HG02981 (cell line): ENCODE results near the gene MEG3.

Source experiments
- ATAC-seq: cut with Tn5 transposase; IDR thresholded peaks from one replicate; pipeline ENCODE4 v1.9.1; 2021; ENCODE audit warnings: mild to moderate bottlenecking, moderate library complexity; ENCODE audit not compliant: unreplicated experiment

Gene MEG3

GRCh38 chr14:100862277-100862676, 36.4 kb downstream of the MEG3 start:
- ATAC-seq = no peak

- no peak for ATAC-seq
Observed at GRCh38 chr14:100862793-100863192, 36.9 kb downstream of the MEG3 start.

DNA sequence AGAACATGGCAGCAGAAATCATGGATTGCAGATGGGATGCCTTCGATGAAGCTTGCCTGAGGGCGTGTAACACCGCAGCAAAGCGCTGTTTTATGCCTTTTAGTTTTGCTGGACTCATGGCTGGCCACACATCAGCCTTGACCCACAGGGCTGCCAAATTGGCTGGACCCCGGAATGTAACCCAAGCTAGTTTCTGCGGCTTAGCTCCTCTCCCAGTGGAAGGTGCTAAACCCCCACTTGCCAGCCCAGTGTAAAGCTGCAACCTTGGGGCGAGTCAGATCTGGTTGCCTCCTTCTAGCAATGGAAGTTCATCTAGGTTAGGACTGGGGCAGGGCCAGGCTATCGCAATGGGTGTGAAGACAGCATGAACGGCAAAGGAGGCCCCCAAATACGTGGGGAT, 38.3 kb downstream of the MEG3 start:
- no peak for ATAC-seq

- ATAC-seq = no peak
Observed at GRCh38 chr14:100864960-100865681, 39.2 kb downstream of the MEG3 start.

DNA sequence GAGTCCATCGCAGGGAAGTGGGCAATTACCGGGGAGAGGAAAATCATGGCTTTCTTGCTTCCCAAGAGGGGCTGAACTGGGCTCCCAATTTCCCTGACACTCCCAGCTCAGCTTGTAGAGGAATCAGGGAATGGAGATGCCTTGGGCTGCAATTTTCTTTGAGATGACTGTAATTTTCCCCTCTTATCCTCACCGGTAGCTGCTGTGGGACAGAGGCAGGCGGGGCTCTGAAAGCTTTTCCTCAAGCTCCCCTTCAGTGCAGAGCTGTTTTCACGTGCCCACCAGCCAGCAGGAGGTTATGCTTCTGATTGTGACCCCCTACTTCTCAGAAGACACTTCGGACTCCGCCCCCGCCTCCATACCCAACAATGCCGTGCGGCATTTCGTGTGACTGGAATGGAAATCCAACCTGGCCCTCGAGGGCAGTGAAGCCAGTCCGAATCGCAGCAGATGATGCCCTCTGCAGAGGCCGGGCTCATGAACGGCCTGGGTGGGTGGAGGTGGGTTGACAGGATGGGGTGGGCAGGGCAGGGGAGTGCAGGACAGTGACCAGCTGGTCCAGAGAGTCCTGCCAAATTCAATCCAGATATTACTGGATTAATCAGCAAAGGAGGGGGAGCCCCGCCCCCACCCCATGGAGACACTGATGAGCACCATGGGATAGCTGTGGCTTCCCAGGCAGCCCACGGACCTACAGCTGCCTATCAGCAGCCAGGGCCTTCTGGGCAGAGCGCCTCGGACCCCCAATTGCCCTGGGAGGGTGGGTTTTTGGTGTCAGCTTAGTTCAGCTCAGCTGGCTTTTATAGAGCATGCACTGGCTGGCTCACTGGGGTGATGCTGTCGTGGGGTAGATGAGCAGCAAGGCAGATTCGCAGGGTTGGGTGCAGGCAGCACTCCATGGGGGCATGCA, 40.0 kb downstream of the MEG3 start:
- ATAC-seq = no peak

DNA sequence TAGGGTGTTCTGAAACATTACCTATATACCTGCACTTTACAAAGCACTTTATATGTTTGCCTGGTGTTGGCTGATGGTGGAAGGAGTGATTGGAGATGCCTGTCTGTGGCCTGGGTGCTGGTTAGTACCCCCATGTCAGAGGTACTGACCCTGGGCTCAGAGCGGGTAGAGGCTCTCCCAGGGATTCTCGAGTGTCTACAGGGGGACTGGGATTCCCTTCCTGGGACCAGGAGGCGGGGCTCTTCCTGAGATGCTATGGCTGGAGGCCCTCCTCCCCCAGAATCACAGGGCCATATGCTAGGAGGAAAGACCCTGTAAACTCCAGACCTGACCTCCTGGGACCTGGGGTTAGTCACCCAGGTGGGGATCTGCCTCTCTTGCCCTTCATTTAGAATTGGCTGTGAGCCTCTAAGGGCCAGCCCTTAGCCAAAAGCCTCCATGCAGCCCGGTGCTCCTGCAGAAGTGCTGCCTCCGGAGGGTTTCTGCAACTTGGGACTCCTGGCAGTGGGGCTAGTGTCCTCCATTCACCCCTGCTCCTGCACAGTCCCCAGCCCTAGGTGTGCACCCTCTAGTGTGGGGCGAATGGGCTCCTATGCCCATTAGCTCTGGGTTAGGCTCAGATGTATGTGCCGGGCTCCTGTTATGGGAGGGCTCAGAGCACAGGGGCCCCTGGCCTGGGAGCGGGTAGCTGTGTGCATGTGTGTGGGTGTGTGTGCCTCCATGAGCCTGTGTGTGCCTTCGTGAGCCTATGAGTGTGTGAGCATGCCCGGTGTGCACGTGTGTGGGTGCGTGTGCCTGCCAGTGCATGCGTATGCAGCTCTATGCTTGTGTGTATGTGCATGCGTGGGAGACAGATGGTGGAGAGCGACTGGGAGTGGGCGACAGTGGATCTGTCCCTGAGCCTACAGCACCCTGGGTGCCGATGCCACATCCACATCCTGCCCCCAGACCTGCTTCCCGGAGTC, 41.0 kb downstream of the MEG3 start:
- ATAC-seq = no peak

DNA sequence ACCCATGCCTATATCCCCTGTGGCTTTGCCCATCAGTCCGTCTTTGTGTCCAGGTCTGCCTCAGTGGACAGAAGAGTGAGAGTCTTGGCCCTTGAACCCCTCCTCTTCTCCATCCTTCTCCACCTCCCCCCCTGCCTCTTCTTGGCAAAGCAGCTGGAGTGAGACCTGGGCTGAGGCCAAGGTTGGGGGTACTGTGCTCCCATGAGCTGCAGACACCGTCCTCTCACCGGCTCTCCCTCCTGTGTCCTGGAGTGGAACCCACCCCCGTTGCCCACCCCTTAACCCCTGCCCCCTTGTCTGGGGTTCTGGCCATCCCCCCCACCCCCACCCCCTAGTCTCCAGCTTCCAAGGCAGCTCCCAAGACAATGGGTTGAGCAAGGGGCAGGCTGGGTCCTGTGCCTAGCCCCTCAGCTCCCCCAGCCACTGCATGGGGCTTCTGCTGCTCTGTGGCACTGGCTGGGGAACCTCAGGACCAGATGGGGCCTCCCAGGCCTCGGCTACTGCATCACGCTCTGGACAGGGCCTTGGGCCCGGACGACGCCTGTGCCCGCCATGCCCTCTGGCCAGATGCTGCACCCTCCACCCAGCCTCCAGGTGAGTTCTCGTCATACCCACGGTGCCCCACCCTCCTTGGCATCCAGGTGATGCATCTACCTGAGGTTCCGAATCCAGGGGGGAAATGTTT, 41.9 kb downstream of the MEG3 start:
- no peak for ATAC-seq

DNA sequence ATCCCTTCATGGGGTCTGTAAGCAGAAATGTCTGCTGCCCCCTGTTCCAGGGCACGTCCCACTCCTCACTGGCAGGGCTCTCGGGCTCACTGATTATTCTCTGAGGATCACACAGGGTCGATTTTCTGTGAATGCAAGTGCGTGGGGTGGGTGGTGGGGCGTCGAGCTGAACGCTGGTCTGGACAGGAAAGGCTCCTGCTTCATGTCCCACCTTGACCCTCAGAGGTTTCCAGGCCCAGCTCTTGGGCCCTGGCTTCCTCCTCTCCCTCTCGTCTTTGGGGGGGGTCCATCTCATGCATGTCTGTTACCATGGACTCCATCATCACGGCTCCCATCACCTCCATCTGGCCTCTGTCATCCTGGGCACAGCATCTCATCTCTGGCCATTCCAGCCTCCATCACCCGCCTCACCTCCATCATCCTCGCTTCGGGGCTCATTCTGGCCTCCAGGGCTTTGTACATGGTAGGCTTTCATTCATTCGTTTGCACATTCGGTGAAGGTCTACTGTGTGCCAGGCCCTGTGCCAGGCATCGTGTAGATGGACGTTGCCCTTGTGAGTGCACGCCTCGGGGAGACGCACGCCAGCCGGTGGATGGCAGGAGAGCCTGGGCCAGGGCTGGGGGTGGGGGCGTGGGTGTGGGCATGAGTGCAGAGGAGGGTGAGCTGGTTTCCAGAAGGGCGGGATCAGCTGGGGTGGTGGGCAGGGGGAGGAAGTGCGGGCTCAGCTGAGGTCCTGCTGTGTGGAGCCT, 42.9 kb downstream of the MEG3 start:
- ATAC-seq = no peak

DNA sequence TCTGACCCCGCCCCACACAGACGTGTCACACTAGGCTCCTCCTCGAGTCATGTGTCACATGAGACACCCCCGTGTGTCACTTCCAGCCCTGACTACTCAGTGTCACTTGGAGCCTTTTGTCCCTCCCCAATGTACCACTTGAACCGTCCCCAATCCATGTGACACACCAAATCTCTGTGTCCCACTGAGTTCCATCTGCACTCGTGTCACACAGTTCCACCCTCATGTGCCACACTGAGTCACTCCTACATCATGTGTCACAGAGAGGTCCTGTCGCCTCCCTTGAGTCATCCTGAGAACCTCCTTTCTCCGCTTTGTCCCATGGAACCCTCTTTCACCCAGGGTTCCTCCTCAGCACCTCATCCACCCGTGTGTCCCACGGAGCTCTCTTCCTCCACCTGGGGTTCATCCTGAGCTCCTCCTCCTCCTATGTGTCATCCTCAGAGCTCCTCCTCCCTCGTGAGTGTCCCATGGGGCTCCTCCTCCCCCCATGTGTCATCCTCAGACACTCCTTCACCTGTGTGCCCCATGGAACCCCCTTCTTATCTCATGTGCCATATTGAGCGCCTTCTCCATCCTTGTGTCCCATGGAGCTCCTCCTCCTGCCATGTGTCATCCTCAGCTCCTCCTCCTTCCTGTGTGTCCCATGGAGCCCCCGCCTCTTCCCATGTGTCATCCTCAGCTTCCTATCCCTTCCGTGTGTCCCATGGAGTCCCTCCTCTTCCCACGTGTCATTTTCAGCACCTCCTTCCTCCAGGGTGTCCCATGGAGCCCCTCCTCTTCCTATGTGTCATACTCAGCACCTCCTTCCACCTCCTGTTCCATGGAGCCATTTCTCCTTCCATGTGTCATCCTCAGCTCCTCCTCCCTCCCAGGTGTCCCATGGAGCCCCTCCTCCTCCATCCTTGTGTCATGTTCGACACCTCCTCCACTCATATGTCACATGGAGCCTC, 45.6 kb downstream of the MEG3 start:
- ATAC-seq = no peak

DNA sequence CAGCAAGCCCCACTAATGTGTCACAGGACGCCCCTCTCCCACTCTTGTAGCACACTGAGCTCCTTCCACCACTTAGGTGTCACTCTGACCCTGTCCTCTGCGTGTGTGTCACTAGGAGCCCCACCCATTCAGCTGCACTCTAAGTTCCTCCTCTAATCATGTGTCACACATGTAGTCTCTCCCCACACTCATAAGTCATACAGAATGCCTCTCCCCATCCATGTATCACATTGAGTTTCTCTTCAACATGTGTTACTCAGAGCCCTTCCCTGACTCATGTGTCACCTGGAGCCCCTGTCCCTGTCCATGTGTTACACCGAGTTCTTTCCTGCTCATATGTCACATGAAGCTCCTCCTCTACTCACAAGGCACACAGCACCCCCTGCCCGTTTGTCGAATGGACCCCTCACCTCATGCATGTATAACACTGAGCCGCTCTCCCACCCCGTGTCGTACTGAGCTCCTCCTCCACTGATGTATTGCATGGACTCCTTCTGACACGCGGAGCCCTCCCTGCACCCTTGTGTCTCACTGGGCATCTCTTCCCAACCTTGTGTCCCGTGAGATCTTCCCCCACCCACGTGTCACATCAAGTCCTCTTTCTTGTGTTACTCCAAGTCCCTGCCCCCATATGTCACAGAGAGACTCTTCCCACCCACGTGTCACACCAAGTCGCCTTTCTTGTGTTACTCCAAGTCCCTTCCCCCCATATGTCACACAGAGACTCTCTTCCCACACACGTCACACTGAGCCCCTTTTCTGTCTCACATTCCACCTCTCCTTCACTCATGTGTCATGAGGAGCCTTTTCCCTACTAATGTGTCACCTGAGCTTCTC, 46.6 kb downstream of the MEG3 start:
- no peak for ATAC-seq

DNA sequence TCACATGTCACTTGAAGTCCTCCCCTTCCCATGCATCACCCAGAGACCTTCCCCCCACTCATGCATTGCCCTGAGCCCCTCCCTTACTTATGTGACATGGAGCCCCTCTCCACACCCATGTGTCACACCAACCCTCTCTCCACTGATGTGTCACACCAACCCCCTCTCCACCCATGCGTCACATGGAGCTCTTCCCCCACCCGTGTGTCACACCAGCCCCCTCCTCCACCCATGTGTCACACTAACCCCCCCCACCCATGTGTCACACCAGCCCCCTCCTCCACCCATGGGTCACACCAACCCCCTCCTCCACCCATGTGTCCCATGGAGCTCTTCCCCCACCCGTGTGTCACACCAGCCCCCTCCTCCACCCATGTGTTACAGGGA, 47.2 kb downstream of the MEG3 start:
- ATAC-seq = no peak

DNA sequence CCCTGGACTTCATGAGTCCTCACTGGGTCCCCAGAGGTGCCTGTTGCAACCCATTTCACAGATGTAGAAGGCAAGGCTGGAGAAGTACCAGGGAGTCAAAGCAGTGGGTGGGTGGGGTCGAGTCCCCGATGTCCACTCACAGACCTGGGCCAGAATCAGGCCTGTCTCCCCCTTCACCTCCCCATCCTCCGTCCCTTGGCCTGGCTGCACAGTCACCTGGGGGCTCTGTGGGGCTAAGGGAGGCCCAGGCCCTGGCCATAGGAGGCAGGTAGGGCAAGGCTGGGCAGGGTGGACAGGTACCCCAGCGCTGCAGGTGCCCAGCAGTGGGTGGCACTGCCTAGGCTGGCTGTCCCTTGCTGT, 48.1 kb downstream of the MEG3 start:
- no peak for ATAC-seq

DNA sequence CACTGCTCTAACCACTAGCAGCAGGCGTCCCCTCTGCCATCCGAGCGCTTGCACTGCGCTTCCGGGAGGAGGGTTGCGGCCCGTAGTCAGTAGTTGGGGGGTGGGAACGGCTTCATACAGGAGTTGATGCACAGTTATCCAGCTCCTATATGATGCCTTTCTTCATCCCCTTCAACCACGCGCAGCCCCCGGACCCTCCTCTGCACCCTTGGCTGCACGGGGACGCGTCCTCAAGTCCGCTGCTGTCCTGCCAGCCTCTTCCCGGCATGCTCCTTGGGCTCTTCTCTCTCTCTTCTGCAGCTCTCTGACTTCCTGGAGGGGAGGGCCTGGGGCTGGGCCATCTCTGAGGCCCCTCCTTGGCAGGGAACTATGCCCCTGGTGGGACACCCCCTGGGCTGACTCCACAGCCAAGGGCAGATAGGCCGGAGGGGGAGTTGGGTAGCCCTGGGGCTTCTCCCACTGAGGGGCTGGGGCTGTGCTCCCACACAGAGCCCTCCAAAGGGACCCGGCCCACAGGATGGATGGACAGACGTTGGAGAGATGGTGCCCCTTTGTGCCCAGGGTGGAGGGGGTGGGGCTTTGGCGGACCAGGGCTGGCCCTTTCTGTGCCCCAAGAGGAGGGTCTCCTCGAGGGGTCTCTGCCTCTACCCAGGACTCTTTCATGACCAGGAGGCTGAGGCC, 48.6 kb downstream of the MEG3 start:
- ATAC-seq = no peak

DNA sequence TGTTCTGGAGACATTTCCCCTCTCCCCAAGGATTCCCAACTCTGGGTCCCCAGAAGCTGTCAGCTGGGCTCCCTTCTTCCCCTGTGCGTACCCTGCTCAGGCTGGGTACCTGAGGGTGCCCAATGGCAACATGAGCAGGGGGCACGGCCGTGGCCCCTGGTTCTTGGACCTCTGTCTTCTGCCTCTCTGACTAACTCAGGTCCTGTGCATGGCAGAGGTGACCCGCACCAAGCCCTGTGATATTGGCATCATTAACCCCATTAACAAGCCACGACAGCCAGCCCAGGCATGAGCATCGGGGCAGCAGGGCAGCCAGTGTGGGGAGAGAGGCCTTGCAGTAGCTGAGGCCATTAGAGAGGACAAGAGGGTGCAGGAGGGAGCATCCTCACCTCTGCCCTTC, 49.2 kb downstream of the MEG3 start:
- no peak for ATAC-seq

- no peak for ATAC-seq
Observed at GRCh38 chr14:100875861-100876590, 50.1 kb downstream of the MEG3 start.

DNA sequence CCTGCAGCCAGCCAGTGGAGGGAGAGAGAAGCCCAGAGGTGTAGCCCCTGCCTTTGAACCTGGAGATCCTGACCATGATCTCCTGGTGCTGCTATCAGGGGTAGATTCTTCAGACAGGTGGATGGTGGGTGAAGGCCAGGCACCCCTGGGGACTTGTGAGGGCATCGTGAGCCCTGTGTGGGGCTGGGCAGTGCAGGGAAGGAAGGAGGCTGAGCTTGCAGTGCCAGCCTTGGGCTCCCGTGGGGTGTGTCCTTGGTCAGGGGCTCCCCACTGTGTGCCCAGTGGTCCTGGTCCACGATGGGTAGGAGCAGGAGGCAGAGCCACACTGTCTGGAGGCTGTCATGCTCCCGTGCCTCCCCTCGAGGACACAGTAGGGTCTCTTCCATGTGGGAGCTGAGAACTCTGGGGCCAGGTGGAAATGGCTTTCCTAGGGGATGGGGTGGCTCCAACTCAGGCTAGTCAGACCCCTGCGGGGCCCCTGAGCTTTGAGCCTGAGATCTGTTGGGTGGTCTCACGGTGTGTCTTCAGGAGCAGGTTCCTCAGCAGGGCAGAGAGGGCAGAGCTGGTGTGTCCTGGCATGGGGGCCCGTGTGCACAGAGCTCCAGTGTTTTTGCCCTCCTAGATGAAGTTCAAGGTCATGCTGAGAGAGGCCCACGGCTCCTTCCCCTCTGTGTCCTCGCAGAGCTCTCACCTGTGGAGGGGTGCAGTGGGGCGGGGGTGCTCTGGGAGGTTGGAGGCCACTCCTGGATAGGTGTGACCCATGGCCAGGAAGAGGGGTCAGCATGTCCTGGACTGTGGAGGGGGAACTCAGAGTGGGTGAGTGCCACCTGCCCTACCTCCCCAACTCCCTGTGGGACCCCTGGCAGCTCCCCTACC, 52.6 kb downstream of the MEG3 start:
- no peak for ATAC-seq
